Activated CD4-positive, alpha-beta memory T cell treated with anti-CD3 and anti-CD28 coated beads, Interleukin-2, amount 10 ng/mL, durations not matched to agents 7 days and 5 days (primary cell): ENCODE measurements around the gene CDYL. TPM values are rescaled to one million over a fixed set of nuclear protein-coding genes. Genes with fewer than 3 reads are reported as not detected.
"Not testable (repeated sequence)": the region's sequence is repeated elsewhere in the genome, so short reads cannot be mapped to it uniquely, and the experiment has no call there.

Source experiments
- CTCF ChIA-PET: fragments of 350-600 bp; sonication (Branson Sonifier 250); formaldehyde crosslinking; loops from one replicate; lab custom pipeline; 2021; ENCODE audit warnings: antibody characterized with exemption, inconsistent platforms; lab: Charles Lee
- POLR2A ChIA-PET: fragments of 350-600 bp; sonication (Branson Sonifier 250); formaldehyde crosslinking; loops from one replicate; lab custom pipeline; 2021; ENCODE audit warnings: antibody characterized with exemption; lab: Charles Lee
- DNase-seq: peaks from one replicate; pipeline ENCODE4 v3.0.0-alpha.2; 2020
- H3K27ac Mint-ChIP-seq: one replicate; pipeline ENCODE4 v1.8.0; 2021; ENCODE audit warnings: mild to moderate bottlenecking, mixed read lengths
- H3K27me3 Mint-ChIP-seq: one replicate; pipeline ENCODE4 v1.8.0; 2021; ENCODE audit warnings: mixed read lengths
- H3K36me3 Mint-ChIP-seq: one replicate; pipeline ENCODE4 v1.8.0; 2021; ENCODE audit warnings: low read depth, mixed read lengths
- H3K4me1 Mint-ChIP-seq: one replicate; pipeline ENCODE4 v1.8.0; 2021; ENCODE audit warnings: mixed read lengths
- H3K4me3 Mint-ChIP-seq: one replicate; pipeline ENCODE4 v1.8.0; 2021; ENCODE audit warnings: mild to moderate bottlenecking, mixed read lengths
- H3K9me3 Mint-ChIP-seq: one replicate; pipeline ENCODE4 v1.8.0; 2021; ENCODE audit warnings: mixed read lengths
- total RNA-seq, 2 experiments: library from RNA; stranded (reverse); gene quantifications; one replicate each; pipeline ENCODE4 v1.2.3, GENCODE V29; 2021

The CDYL gene
- total RNA-seq, 2 experiments from 2014 or later: 27.5 to 30.5 TPM

- no peaks in the 10 kb centered on the region for H3K36me3 Mint-ChIP-seq
- POLR2A ChIA-PET: no interaction called here
- no peak overlapping the region for H3K4me3 Mint-ChIP-seq
- CTCF ChIA-PET: no interaction called here
- no peak for DNase-seq
- H3K9me3 Mint-ChIP-seq: peaks cover 3% of the 10 kb centered on the region
- H3K27ac Mint-ChIP-seq: no peak overlapping the region
- H3K27me3 Mint-ChIP-seq: no peaks in the 10 kb centered on the region
- peaks cover 7% of the 10 kb centered on the region for H3K4me1 Mint-ChIP-seq
These were observed 82.2 kb downstream of the CDYL start for GRCh38 chr6:4858194-4859015.

DNA sequence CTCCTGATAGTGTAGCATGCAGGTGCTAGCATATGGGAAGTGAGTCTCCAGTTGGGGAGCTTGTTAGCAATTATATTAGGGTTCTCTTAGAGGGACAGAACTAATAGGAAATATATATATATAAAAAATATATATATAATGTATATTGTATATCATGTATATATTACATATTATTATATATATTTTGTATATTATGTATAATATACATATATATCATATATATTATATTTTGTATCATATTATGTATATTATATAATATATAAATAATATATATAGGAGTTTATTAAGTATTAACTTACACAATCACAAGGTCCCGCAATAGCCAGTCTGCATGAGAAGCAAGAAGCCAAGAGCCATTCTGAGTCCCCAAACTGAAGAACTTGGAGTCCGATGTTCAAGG, 84.2 kb downstream of the CDYL start:
- ChIA-PET CTCF (no interaction called here), POLR2A (no interaction called here)
- Mint-ChIP-seq H3K9me3 (peaks cover 8% of the 10 kb centered on the region), H3K27me3 (no peaks in the 10 kb centered on the region), H3K4me3 (no peak overlapping the region), H3K4me1 (no peaks in the 10 kb centered on the region), H3K27ac (no peak overlapping the region), H3K36me3 (peaks cover 4% of the 10 kb centered on the region)
- DNase-seq: no peak

GRCh38 chr6:4861564-4861963, 85.4 kb downstream of the CDYL start:
- Mint-ChIP-seq H3K4me3 (no peak overlapping the region), H3K27me3 (no peaks in the 10 kb centered on the region), H3K9me3 (peaks cover 8% of the 10 kb centered on the region), H3K4me1 (no peaks in the 10 kb centered on the region), H3K27ac (no peak overlapping the region), H3K36me3 (peaks cover 7% of the 10 kb centered on the region)
- no peak for DNase-seq
- POLR2A ChIA-PET: no interaction called here
- CTCF ChIA-PET: no interaction called here

GRCh38 chr6:4864519-4864918, 88.3 kb downstream of the CDYL start:
- Mint-ChIP-seq H3K4me3 (no peak overlapping the region), H3K27me3 (no peaks in the 10 kb centered on the region), H3K4me1 (no peaks in the 10 kb centered on the region), H3K27ac (no peak overlapping the region), H3K9me3 (peaks cover 12% of the 10 kb centered on the region), H3K36me3 (peaks cover 11% of the 10 kb centered on the region)
- ChIA-PET CTCF (no interaction called here), POLR2A (no interaction called here)
- DNase-seq: no peak

DNA sequence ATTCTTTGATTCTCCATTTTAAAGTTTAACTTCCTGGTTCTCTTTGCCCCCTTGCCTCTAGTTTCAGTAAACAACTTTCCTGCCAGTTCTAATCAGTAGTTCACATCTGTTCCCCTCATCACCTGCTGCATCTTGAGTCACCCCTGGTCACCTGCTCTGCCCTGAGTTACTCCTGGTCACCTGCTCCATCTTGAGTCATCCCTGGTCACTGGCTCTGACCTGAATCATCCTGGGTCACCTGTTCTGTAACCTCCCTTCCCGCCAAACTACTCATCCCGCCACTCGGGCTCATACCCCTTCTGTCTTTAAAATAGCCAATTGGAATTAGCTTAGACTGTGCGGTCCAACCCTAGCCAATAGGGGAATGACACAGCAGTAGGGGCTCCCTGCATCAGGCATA, 88.8 kb downstream of the CDYL start:
- POLR2A ChIA-PET, H3K4me1 Mint-ChIP-seq: not testable (repeated sequence)
- H3K36me3 Mint-ChIP-seq: peaks cover 11% of the 10 kb centered on the region

GRCh38 chr6:4870821-4871494, 94.8 kb downstream of the CDYL start:
- DNase-seq: no peak
- POLR2A ChIA-PET: no interaction called here
- no peaks in the 10 kb centered on the region for H3K27me3 Mint-ChIP-seq
- H3K4me3 Mint-ChIP-seq: no peak overlapping the region
- H3K4me1 Mint-ChIP-seq: no peaks in the 10 kb centered on the region
- no peak overlapping the region for H3K27ac Mint-ChIP-seq
- H3K9me3 Mint-ChIP-seq: peaks cover 4% of the 10 kb centered on the region
- H3K36me3 Mint-ChIP-seq: peaks cover 5% of the 10 kb centered on the region
- CTCF ChIA-PET: no interaction called here

More for the DNA sequence above, 88.8 kb downstream of the CDYL start:
- CTCF ChIA-PET, H3K27me3 Mint-ChIP-seq, DNase-seq, H3K4me3 Mint-ChIP-seq, H3K27ac Mint-ChIP-seq: not testable (repeated sequence)
- peaks cover 12% of the 10 kb centered on the region for H3K9me3 Mint-ChIP-seq

DNA sequence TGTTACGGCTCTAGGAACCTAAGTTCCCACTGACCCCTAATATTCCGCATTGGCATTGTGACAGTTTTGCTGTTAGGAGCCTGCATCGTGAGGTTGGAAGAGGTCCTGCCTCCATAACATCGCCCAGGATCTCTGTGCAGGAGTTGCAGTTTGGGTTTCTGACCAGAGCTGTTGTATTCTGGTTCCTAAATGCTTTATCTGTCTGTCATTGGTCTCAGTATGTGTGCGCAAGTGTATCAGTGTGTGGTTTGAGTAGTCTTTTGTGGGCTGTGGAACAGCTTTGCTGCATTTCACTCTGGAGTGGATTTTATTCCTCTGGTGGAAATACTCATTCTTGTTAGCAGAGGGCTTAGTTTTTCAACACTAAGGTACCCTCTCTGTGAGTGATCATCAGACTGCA, 95.6 kb downstream of the CDYL start:
- Mint-ChIP-seq H3K27ac (no peak overlapping the region), H3K4me3 (no peak overlapping the region), H3K9me3 (peaks cover 4% of the 10 kb centered on the region), H3K4me1 (no peaks in the 10 kb centered on the region), H3K36me3 (peaks cover 5% of the 10 kb centered on the region), H3K27me3 (no peaks in the 10 kb centered on the region)
- ChIA-PET POLR2A (no interaction called here), CTCF (no interaction called here)
- no peak for DNase-seq

DNA sequence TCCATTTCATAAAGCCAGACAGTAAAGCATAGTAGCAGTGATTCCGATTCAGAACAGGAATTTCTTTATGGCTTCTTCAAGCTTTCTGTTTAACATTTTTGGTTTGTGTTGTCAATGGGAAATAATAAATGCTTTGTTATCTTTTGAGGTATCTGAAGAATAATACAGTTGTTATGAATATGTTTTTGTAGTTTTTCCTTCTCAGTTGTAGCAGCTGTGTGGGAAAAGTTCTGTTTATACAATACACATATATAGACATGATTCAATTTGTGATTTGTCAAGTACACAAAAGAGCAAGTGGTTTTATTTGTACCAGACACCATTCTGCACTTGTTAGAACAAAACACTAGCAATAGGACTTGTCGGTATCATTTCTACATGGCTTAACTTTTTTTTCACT, 96.6 kb downstream of the CDYL start:
- peaks cover 1% of the 10 kb centered on the region for H3K36me3 Mint-ChIP-seq
- H3K27me3 Mint-ChIP-seq: no peaks in the 10 kb centered on the region
- H3K4me3 Mint-ChIP-seq: no peak overlapping the region
- POLR2A ChIA-PET: no interaction called here
- no peak for DNase-seq
- no peak overlapping the region for H3K27ac Mint-ChIP-seq
- CTCF ChIA-PET: no interaction called here
- peaks cover 2% of the 10 kb centered on the region for H3K9me3 Mint-ChIP-seq
- no peaks in the 10 kb centered on the region for H3K4me1 Mint-ChIP-seq

DNA sequence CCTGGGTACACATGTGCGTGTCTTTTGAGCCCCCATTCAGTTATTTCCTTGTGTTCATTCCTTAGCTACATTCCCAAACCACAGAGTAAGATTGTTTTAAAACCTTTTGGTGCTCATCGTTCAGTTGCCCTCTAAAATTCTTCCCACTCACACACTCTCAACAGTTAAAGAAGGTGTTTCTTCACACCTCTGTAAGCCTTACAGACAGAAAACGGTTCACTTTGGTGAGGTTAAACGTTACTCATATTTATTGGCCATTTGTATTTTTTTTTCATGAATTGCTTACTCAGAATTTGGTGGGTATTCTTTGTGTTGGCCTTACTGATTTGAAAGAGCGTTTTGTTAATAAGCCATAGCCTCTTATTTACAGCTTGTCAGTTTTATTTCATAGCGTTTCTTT, 97.7 kb downstream of the CDYL start:
- ChIA-PET CTCF (no interaction called here), POLR2A (no interaction called here)
- Mint-ChIP-seq H3K4me3 (no peak overlapping the region), H3K27ac (no peak overlapping the region), H3K9me3 (no peaks in the 10 kb centered on the region), H3K4me1 (no peaks in the 10 kb centered on the region), H3K36me3 (no peaks in the 10 kb centered on the region), H3K27me3 (no peaks in the 10 kb centered on the region)
- DNase-seq: no peak

DNA sequence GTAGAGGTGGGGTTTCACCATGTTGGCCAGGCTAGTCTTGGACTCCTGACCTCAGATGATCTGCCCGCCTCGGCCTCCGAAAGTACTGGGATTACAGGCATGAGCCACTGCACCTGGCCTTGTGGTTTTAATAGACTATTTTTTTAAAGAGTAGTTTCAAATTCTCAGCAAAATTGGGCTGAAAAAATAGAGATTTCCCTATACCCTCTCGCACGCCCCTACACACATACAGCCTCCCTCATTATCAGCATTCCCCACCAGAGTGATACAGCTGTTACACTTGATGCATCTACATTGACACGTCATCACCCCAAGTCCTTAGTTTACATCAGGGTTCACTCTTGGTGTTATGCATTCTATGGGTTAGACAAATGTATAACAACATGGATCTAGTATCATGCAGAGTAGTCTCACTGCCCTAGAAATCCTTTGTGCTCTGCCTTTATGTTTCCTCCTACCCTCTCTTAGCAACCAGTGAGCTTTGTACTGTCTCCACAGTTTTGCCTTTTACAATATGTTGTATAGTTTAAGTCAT, 103.6 kb downstream of the CDYL start:
- no peaks in the 10 kb centered on the region for H3K36me3 Mint-ChIP-seq
- no peak for DNase-seq
- H3K27me3 Mint-ChIP-seq: no peaks in the 10 kb centered on the region
- no peaks in the 10 kb centered on the region for H3K9me3 Mint-ChIP-seq
- ChIA-PET CTCF (interaction anchor here (0.7 kb wide), 1 partner anchor 57 kb away, joined by 3 read pairs; no protein-coding TSS in a partner anchor), POLR2A (no interaction called here)
- no peak overlapping the region for H3K27ac Mint-ChIP-seq
- H3K4me3 Mint-ChIP-seq: no peak overlapping the region
- H3K4me1 Mint-ChIP-seq: peaks cover 2% of the 10 kb centered on the region

- H3K4me3 Mint-ChIP-seq: no peak overlapping the region
- H3K36me3 Mint-ChIP-seq: no peaks in the 10 kb centered on the region
- H3K4me1 Mint-ChIP-seq: peaks cover 2% of the 10 kb centered on the region
- H3K9me3 Mint-ChIP-seq: no peaks in the 10 kb centered on the region
- DNase-seq: no peak
- CTCF ChIA-PET: no interaction called here
- H3K27ac Mint-ChIP-seq: no peak overlapping the region
- no peaks in the 10 kb centered on the region for H3K27me3 Mint-ChIP-seq
- POLR2A ChIA-PET: no interaction called here
These were observed 104.2 kb downstream of the CDYL start for GRCh38 chr6:4880363-4880762.

DNA sequence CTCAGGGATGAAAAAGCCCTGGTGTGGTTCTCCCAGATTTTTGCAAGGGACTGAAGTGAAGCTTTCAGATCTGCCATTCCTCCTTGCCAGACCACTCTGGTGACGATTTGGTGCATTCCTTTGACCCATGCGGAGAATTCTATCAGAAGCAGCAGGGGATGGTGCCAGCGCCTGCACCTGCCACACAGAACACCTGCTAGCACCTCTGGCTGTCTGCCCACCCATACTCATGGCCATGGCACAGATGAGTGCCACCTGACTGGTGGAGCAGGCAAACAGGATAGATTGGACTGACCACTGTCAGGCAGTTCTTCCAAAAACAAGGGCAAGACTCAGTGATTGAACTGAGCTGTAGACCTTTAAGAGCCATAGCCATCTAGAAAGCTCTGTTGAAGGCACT, 107.1 kb downstream of the CDYL start:
- Mint-ChIP-seq H3K4me3 (no peak overlapping the region), H3K4me1 (peaks cover 2% of the 10 kb centered on the region), H3K27ac (no peak overlapping the region), H3K27me3 (no peaks in the 10 kb centered on the region), H3K36me3 (no peaks in the 10 kb centered on the region), H3K9me3 (no peaks in the 10 kb centered on the region)
- ChIA-PET POLR2A (no interaction called here), CTCF (no interaction called here)
- DNase-seq: no peak

DNA sequence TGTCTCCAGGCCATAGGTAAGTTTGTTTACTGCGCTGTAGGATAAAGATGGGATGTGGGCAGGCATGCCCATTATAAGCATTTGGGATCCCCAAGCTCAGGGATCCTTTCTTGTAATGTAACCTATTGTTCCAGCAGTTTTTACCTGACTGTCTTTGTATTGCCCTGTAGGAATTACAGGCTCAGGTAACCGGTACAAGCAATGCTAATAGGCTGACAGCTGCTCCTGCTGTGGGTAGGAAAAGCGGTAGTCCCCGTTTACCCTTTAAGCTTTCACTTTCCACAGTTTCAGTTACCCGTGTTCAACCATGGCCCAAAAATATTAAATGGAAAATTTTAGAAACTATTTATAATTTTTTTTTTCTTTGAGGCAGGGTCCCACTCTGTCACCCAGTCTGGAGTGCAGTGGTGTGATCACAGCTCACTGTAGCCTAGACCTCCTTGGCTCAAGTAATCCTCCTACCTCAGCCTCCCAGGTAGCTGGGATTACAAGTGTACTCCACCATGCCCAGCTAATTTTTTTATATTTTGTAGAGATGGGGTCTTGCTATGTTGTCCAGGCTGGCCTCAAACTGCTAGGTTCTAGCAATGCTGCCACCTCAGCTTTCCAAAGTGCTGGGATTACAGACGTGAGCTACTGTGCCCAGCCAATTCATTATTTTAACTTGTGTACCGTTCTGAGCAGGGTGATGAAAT, 108.6 kb downstream of the CDYL start:
- Mint-ChIP-seq H3K4me1 (peaks cover 2% of the 10 kb centered on the region), H3K36me3 (no peaks in the 10 kb centered on the region), H3K27me3 (no peaks in the 10 kb centered on the region), H3K9me3 (no peaks in the 10 kb centered on the region), H3K27ac (no peak overlapping the region), H3K4me3 (no peak overlapping the region)
- CTCF ChIA-PET: no interaction called here
- DNase-seq: no peak
- POLR2A ChIA-PET: no interaction called here
